Measurements from ENCODE around the gene SLC8A2. TPM values are rescaled to one million over a fixed set of nuclear protein-coding genes. Genes with fewer than 3 reads are reported as not detected.

The SLC8A2 gene
- total and polyA plus RNA-seq, 2 of the 4 experiments (the other 2 are of a cell fraction) = 0.05 TPM; not detected in 1

DNA sequence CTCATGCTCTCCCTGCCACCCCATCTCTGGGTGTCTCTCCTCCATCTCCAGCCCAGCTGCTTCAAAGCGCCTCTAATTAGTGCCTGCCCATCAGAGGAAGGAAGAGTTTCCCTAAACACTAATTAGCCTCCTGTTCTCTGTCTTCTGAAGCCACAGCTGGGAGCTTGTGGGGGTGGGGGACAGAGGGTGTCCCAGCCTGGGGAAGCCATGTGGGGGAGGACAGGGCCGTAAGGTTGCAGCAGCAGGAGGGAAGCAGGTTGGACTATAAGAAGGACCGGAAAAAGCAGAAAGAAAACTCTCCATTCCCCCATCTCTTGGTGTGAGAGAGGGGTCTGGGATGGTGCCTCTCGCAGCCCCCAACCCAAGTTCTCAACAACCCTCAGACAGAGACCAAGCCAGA lies 26.2 kb downstream of the SLC8A2 start:
- no peak overlapping the region for H3K4me3 ChIP-seq (ENCODE audit: insufficient read depth, low read depth, low read length)
- no TSS peak for BruUV-seq (replicated peaks)
- TF ChIP-seq RAD21 (IDR thresholded peaks at IDR 0.05; ENCODE audit: low read length) = no peak
- no peak for TF ChIP-seq NFE2L2 (IDR thresholded peaks at IDR 0.05; ENCODE audit: low read depth, low read length)
- no peak for TF ChIP-seq POLR2A (IDR thresholded peaks at IDR 0.05; ENCODE audit: low read depth, low read length)
- no peak for TF ChIP-seq MAZ (IDR thresholded peaks at IDR 0.05; ENCODE audit: borderline replicate concordance, low read depth, low read length)
- TF ChIP-seq RCOR1 (IDR thresholded peaks at IDR 0.05; ENCODE audit: insufficient replicate concordance, low read length) = no peak
- no peak for TF ChIP-seq RFX5 (IDR thresholded peaks at IDR 0.05; ENCODE audit: low read depth, low read length)
- TF ChIP-seq USF2 (IDR thresholded peaks at IDR 0.05; ENCODE audit: low read depth, low read length) = no peak
- no peak for TF ChIP-seq MXI1 (IDR thresholded peaks at IDR 0.05; ENCODE audit: borderline replicate concordance, low read depth, low read length)
- TF ChIP-seq SMC3 (IDR thresholded peaks at IDR 0.05; ENCODE audit: low read depth, low read length) = no peak

More for the DNA sequence above, 26.2 kb downstream of the SLC8A2 start:
- CTCF ChIA-PET = interaction anchor here (0.9 kb wide), 1 partner anchor 9 kb away, joined by 3 read pairs; no protein-coding TSS in a partner anchor
- no peak overlapping the region for H2BK5ac ChIP-seq (ENCODE audit: low read depth, low read length, poor library complexity, severe bottlenecking)
- H3K23ac ChIP-seq (ENCODE audit: low read depth, low read length) = 0 out of 2 replicates have a peak overlapping the region, but pooled peaks have one; percentile 59
- H3K9ac ChIP-seq (ENCODE audit: low read depth, low read length) = no peak overlapping the region
- H2BK20ac ChIP-seq (ENCODE audit: low read depth, low read length) = no peak overlapping the region
- H4K5ac ChIP-seq (ENCODE audit: low read depth, low read length) = no peak overlapping the region
- H3K4ac ChIP-seq (ENCODE audit: low read depth, low read length) = no peak overlapping the region
- no peaks in the 10 kb centered on the region for H3K79me1 ChIP-seq (ENCODE audit: low read depth in 1 of 2, low read length in 2 of 2)
- WGBS, 2 experiments (ENCODE audit: extremely low coverage in 2 of 2, insufficient read length in 1 of 2) = no CpG with 5 or more reads among the region's 4 CpGs
- H3K9me3 ChIP-seq (ENCODE audit: control insufficient read depth, insufficient read depth, low read length) = peaks cover 6% of the 10 kb centered on the region; the same call in 1 of the 2 replicates
- H4K91ac ChIP-seq (ENCODE audit: insufficient read depth, low read depth, low read length) = no peak overlapping the region
- no peak for ATAC-seq (ENCODE audit: low read depth)
- H3K27ac ChIP-seq (ENCODE audit: insufficient read depth, low read length) = no peak overlapping the region
- H2BK120ac ChIP-seq (ENCODE audit: low read depth, low read length) = no peak overlapping the region
- H2AK9ac ChIP-seq (replicated peaks; ENCODE audit: low read depth, low read length, poor library complexity) = no peak overlapping the region
- DNase-seq = no peak
- dilution Hi-C loops (cut with HindIII; ENCODE audit: low sequenced_read_pairs, unreplicated experiment) (no loop called here), in situ Hi-C loops (cut with MboI; ENCODE audit: low sequenced_read_pairs) (no loop called here), intact Hi-C loops (cut with micrococcal nuclease) (no loop called here)
- no peaks in the 10 kb centered on the region for H4K20me1 ChIP-seq (ENCODE audit: insufficient read depth, low read length)
- no peak overlapping the region for H3K18ac ChIP-seq (ENCODE audit: low read depth, low read length)
- no peaks in the 10 kb centered on the region for H3K9me1 ChIP-seq (ENCODE audit: insufficient read depth, low read length)
- H3K14ac ChIP-seq (replicated peaks; ENCODE audit: low read depth, low read length) = no peak overlapping the region
- H4K8ac ChIP-seq (ENCODE audit: low read depth in 2 of 2, low read length in 2 of 2) = no peak overlapping the region
- POLR2A ChIA-PET (ENCODE audit: unreplicated experiment) = no interaction called here
- no peak overlapping the region for H2AFZ ChIP-seq (replicated peaks; ENCODE audit: low read length, poor library complexity)
- no peak overlapping the region for H3K56ac ChIP-seq (ENCODE audit: extremely low read depth, insufficient read depth, low read length)
- H3K4me2 ChIP-seq (ENCODE audit: low read depth, low read length) = no peak overlapping the region
- H3K36me3 ChIP-seq (ENCODE audit: control insufficient read depth, insufficient read depth, low read length) = no peaks in the 10 kb centered on the region
- no peak overlapping the region for H2BK15ac ChIP-seq (ENCODE audit: low read depth, low read length)
- no peak overlapping the region for H2AK5ac ChIP-seq (ENCODE audit: low read depth, low read length)
- H3K27me3 ChIP-seq (ENCODE audit: control insufficient read depth, insufficient read depth, low read length) = peaks cover 75% of the 10 kb centered on the region
- peaks cover 2% of the 10 kb centered on the region; the same call in 1 of the 2 replicates for H3K4me1 ChIP-seq (ENCODE audit: control insufficient read depth, insufficient read depth, low read length)

Data from IMR-90 (cell line).